ENCODE results near the gene SREK1. TPM values are rescaled to one million over a fixed set of nuclear protein-coding genes. Genes with fewer than 3 reads are reported as not detected.

The SREK1 gene
- total RNA-seq, 4 donors from 2014 or later: 18.7 to 95.0 (median 54.4) TPM

DNA sequence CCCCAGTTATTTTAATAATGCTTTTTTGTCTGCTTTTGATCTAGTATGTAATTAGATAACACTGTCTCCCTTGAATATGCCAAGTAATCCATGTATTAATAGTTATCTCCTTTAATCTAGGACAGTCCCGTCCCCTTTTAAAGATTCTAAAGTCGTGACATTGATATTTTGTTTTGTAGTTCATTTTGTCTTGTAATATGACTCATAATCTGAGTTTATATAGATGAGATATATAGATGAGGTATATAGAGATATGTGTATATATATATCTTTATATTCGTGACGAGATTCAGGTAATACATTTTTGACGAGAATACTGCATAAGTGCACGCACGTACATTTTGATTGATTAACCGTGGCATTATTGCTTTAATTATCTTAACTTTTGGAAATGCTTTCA, 1.6 kb downstream of the SREK1 start:
- no peaks in the 10 kb centered on the region for H3K36me3 ChIP-seq
- no peaks in the 10 kb centered on the region for H3K27me3 ChIP-seq
- H3K4me3 ChIP-seq: peak overlapping the region; percentile 83 to 95 (median 92)
- intact Hi-C loops (cut with DNase I): loop anchor here (10.0 kb wide), 1 partner anchor 221 kb away; the partner anchor contains the start of gene ERBIN
- TF ChIP-seq, protein P1, sequence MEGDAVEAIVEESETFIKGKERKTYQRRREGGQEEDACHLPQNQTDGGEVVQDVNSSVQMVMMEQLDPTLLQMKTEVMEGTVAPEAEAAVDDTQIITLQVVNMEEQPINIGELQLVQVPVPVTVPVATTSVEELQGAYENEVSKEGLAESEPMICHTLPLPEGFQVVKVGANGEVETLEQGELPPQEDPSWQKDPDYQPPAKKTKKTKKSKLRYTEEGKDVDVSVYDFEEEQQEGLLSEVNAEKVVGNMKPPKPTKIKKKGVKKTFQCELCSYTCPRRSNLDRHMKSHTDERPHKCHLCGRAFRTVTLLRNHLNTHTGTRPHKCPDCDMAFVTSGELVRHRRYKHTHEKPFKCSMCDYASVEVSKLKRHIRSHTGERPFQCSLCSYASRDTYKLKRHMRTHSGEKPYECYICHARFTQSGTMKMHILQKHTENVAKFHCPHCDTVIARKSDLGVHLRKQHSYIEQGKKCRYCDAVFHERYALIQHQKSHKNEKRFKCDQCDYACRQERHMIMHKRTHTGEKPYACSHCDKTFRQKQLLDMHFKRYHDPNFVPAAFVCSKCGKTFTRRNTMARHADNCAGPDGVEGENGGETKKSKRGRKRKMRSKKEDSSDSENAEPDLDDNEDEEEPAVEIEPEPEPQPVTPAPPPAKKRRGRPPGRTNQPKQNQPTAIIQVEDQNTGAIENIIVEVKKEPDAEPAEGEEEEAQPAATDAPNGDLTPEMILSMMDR (IDR thresholded peaks at IDR 0.05): no peak
- no peak for TF ChIP-seq POLR2A (IDR thresholded peaks at IDR 0.05)
- H3K4me1 ChIP-seq: peaks cover 19 to 53% (median 24%) of the 10 kb centered on the region in 3 donors
- peak overlapping the region; percentile 29 to 99 (median 99) for H3K27ac ChIP-seq
- no peaks in the 10 kb centered on the region for H3K9me3 ChIP-seq
- 26 to 28% methylated on average over 8 of the region's 8 CpGs for WGBS, 2 donors
- DNase-seq: no peak

DNA sequence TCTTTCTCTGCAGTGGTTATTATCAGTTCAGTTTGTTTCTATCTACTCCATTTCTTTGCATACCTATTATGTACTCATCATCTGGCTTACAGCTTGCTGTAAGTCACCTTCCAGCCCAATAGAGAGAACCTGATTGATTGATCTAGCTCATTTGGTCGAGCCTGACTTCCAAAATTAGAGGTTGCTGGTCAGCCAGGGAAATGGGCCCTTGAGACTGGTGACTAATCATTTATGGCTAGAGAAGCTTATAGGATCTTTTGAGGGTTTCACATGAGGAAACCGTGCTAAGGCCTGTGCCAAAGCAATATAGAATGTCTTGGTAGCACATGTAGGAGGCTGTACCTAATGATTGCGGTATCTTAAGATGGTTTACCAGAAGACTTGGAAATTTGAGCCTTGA, 5.8 kb downstream of the SREK1 start:
- Histone ChIP-seq H3K27ac (no peak overlapping the region), H3K9me3 (no peaks in the 10 kb centered on the region), H3K4me3 (no peak overlapping the region), H3K4me1 (peaks cover 15 to 72% (median 20%) of the 10 kb centered on the region in 3 donors), H3K36me3 (no peaks in the 10 kb centered on the region), H3K27me3 (no peaks in the 10 kb centered on the region)
- intact Hi-C loops (cut with DNase I): loop anchor here (10.0 kb wide), 1 partner anchor 225 kb away; the partner anchor contains the start of gene ERBIN
- TF ChIP-seq, protein P1 (IDR thresholded peaks at IDR 0.05): no peak
- TF ChIP-seq POLR2A (IDR thresholded peaks at IDR 0.05): no peak
- 89 to 92% methylated on average over 3 of the region's 3 CpGs for WGBS, 2 donors
- DNase-seq: no peak

DNA sequence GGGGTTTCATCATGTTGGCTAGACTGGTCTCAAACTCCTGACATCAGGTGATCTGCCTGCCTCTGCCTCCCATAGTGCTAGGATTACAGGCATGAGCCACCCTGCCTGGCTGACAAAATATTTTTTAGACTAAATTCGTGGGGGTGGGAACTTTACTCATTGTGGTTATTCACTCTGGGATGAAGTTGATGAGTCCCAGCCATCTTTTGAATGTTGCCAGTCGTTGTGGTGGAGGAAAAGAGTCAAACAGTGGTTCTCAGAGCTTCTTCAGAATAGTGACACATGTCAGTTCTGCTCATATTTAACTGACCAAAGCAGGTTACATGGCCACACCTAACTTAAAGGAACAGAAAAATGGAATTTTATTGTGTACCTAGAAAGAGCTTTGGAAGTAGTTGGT, 6.9 kb downstream of the SREK1 start:
- Histone ChIP-seq H3K4me3 (no peak overlapping the region), H3K27me3 (no peaks in the 10 kb centered on the region), H3K36me3 (peaks cover 0 to 4% (median 0%) of the 10 kb centered on the region in 3 donors), H3K27ac (no peak overlapping the region), H3K4me1 (peaks cover 15 to 64% (median 17%) of the 10 kb centered on the region in 3 donors), H3K9me3 (no peaks in the 10 kb centered on the region)
- TF ChIP-seq, protein P1 (IDR thresholded peaks at IDR 0.05): no peak
- no peak for TF ChIP-seq POLR2A (IDR thresholded peaks at IDR 0.05)
- intact Hi-C loops (cut with DNase I): no loop called here
- no peak for DNase-seq
- 74 to 77% methylated on average over 2 of the region's 2 CpGs for WGBS, 2 donors

DNA sequence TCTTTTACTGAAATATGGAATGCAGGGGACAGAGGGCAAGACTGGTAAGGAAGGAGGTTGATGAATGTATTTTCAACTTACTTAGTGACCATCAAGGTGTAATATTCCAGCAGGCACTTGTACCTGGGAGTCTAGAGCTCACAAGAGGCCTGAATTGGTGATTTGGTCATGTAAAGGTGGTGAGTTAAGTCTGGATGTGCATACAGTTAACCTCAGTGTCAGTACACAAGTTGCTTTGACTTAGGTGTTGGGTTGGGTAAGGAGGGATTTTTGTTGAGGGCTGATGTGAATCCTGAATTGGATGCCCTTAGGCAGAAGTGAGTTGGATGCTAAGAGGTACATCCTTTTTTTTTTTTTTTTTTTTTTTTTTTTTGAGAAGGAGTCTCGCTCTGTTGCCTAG, 7.4 kb downstream of the SREK1 start:
- intact Hi-C loops (cut with DNase I): no loop called here
- DNase-seq: no peak
- no peak overlapping the region for H3K27ac ChIP-seq
- no peaks in the 10 kb centered on the region for H3K9me3 ChIP-seq
- WGBS, 2 donors: no CpG with 5 or more reads among the region's 1 CpG
- peaks cover 12 to 60% (median 12%) of the 10 kb centered on the region in 3 donors for H3K4me1 ChIP-seq
- peaks cover 0 to 9% (median 0%) of the 10 kb centered on the region in 3 donors for H3K36me3 ChIP-seq
- no peak overlapping the region for H3K4me3 ChIP-seq
- TF ChIP-seq POLR2A (IDR thresholded peaks at IDR 0.05): no peak
- TF ChIP-seq, protein P1 (IDR thresholded peaks at IDR 0.05): no peak
- no peaks in the 10 kb centered on the region for H3K27me3 ChIP-seq

DNA sequence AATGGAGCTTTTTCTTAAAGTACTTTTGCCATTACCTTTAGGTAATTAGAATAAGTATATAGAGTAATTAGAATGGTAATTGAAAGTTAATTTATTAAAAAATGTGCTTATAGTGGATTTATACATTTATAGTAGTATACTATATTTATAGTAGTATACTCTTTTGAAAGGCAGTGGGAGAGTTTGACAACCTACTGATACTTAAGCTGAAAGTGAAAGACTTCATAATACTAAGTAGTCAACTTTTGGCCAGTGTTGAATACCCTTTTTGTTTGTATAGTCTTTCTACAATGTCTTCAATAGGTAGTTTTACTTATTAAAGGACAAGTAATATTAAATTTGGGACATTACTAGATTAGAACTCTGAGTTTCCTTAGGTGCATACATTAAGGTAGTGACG, 12.9 kb downstream of the SREK1 start:
- Histone ChIP-seq H3K4me1 (peaks cover 0 to 19% (median 0%) of the 10 kb centered on the region in 3 donors), H3K9me3 (no peaks in the 10 kb centered on the region), H3K36me3 (peaks cover 3 to 51% (median 8%) of the 10 kb centered on the region in 3 donors), H3K27me3 (no peaks in the 10 kb centered on the region), H3K4me3 (no peak overlapping the region), H3K27ac (no peak overlapping the region)
- no peak for TF ChIP-seq POLR2A (IDR thresholded peaks at IDR 0.05)
- TF ChIP-seq, protein P1 (IDR thresholded peaks at IDR 0.05): no peak
- intact Hi-C loops (cut with DNase I): no loop called here
- DNase-seq: no peak
- 97 to 100% methylated on average over 1 of the region's 1 CpG for WGBS, 2 donors
